Fibroblast of lung (primary cell): ENCODE data around the gene NPHP4.

ENCODE experiments used
- CTCF ChIP-seq, 2 donors: IDR thresholded peaks in 1 of 2; conservative IDR thresholded peaks in 1 of 2; 1 replicate in 1 of 2; 2 replicates in 1 of 2; pipeline ENCODE4 v1.5.1; 2011 to 2012; ENCODE audit warnings: low read length in 2 of 2, control low read depth in 1 of 2, inconsistent platforms in 1 of 2, low read depth in 1 of 2, mild to moderate bottlenecking in 1 of 2
- EZH2 ChIP-seq: IDR thresholded peaks from 2 replicates; pipeline ENCODE4 v1.5.1; 2012; ENCODE audit warnings: low read length, control low read depth, mild to moderate bottlenecking; ENCODE audit errors: missing control alignments

GRCh38 chr1:5887971-5888361 lies 104.3 kb downstream of the NPHP4 start:
- TF ChIP-seq CTCF (conservative IDR thresholded peaks at IDR 0.05 in 1 of 2, IDR thresholded peaks at IDR 0.05 in 1 of 2; ENCODE audit: low read depth in 1 of 2, low read length in 2 of 2), result no peak
- TF ChIP-seq EZH2, result no peak
